HG03097 (cell line): ENCODE data around the gene DGKE.

Experiments
- ATAC-seq: cut with Tn5 transposase; IDR thresholded peaks from one replicate; pipeline ENCODE4 v1.9.1; 2021; ENCODE audit not compliant: unreplicated experiment, low FRiP score

DGKE gene

GRCh38 chr17:56886288-56886731 is 52.4 kb downstream of the DGKE start:
- ATAC-seq = no peak

GRCh38 chr17:56887105-56887504 is 53.2 kb downstream of the DGKE start:
- no peak for ATAC-seq

- no peak for ATAC-seq
Observed at GRCh38 chr17:56887552-56888467, 53.9 kb downstream of the DGKE start.

- ATAC-seq = no peak
Observed at GRCh38 chr17:56890390-56890789, 56.4 kb downstream of the DGKE start.

GRCh38 chr17:56890906-56891674 is 57.1 kb downstream of the DGKE start:
- ATAC-seq = no peak

GRCh38 chr17:56891751-56892150 is 57.8 kb downstream of the DGKE start:
- no peak for ATAC-seq

- no peak for ATAC-seq
Observed at GRCh38 chr17:56892333-56892732, 58.4 kb downstream of the DGKE start.

GRCh38 chr17:56893503-56893902 is 59.6 kb downstream of the DGKE start:
- no peak for ATAC-seq

GRCh38 chr17:56894859-56895455 is 61.0 kb downstream of the DGKE start:
- ATAC-seq = no peak

- ATAC-seq = no peak
Observed at GRCh38 chr17:56896217-56896967, 62.4 kb downstream of the DGKE start.

GRCh38 chr17:56896968-56897359 is 63.0 kb downstream of the DGKE start:
- no peak for ATAC-seq

- ATAC-seq = no peak
Observed at GRCh38 chr17:56897646-56898424, 63.9 kb downstream of the DGKE start.

GRCh38 chr17:56898874-56899273 is 64.9 kb downstream of the DGKE start:
- ATAC-seq = no peak

- no peak for ATAC-seq
Observed at GRCh38 chr17:56899403-56899802, 65.5 kb downstream of the DGKE start.

GRCh38 chr17:56902348-56902747 is 68.4 kb downstream of the DGKE start:
- no peak for ATAC-seq

GRCh38 chr17:56903560-56903959 is 69.6 kb downstream of the DGKE start:
- no peak for ATAC-seq

GRCh38 chr17:56908001-56908542 is 74.1 kb downstream of the DGKE start:
- peak; percentile 89 for ATAC-seq

GRCh38 chr17:56909742-56910508 is 76.0 kb downstream of the DGKE start:
- no peak for ATAC-seq
